ENCODE results near the gene LIMS1.
"Not testable (repeated sequence)": the region's sequence is repeated elsewhere in the genome, so short reads cannot be mapped to it uniquely, and the experiment has no call there.

Gene LIMS1

DNA sequence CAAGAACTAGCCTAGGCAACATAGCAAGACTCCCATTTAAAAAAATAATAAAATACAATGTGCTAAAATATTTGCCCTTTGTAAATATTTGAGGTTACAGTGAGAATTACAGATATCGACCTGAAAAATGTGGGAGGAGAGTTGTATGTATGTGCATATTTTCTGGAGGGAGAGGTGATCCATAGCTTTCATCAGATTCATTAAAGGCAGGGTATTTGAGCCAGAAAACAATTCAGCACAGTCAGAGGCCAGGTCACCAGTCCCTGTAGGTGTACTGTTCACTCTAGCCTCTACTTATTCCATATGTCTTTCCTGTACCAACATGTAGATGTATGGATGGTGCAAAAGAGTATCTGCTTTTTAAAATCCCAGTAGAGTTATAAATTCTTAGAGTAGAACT, 136.0 kb downstream of the LIMS1 start:
- not testable (repeated sequence) for DNase-seq

DNA sequence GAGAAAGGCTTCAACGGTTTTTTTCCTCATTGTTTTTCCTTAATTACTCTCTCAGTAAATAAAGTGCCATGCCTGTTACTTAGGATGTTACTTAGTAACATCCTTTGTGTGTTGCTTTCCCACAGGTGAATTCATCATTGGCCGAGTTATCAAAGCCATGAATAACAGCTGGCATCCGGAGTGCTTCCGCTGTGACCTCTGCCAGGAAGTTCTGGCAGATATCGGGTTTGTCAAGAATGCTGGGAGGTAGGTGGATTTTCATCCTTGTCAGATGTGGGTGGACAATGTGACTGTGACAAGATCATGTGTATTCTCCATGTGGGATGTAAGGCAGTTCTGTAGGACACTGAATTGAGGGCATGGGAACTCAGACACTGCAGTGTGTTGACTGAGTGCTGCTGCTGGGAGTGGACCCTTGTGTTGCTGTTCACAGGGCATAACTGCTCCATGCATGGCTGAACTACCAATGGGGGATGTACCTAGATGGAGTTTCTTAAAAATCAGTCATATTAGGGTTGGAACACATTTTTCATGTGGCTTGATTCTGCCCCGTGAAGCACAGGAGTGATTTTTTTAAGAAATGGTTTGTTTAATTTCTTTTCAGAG, 138.0 kb downstream of the LIMS1 start:
- DNase-seq, result not testable (repeated sequence)

DNA sequence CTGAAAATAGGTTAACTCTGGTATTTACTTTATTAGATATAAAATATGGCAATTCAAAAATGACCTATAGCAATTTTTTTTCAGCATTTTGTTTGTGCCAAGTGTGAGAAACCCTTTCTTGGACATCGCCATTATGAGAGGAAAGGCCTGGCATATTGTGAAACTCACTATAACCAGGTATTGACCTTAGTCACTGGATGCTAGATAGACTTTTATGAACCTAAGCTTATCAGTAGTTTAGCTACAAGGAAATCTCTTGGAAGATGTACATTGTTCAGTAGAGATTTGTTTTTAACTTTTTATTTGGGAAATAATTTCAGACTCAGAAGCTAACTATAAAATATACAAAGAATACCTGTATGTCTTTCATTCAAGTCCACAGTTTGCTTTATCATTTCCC, 142.3 kb downstream of the LIMS1 start:
- not testable (repeated sequence) for DNase-seq

DNA sequence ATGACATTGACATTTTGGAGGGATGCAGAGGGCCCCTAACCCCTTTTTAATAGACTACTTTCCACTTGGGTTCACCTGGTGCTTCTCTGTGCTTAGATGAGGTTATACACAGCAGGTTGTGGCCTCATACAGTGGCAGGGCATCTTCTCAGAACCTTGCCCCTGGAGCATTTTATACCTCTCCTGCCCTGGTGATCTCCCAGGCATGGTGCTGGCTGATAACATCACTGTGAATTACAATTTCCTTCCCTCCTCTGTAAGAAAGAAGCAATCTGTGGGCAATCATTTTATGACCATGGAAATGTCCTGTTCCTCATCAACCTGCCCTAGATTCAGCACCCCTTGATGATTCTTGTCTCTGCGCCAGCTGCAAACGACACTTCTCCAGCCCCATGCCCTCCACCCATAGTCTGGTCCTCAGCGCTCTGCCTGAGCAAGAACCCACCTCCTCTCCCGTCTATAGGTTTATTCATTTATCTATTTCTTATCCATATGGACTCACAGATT, 143.0 kb downstream of the LIMS1 start:
- not testable (repeated sequence) for DNase-seq

DNA sequence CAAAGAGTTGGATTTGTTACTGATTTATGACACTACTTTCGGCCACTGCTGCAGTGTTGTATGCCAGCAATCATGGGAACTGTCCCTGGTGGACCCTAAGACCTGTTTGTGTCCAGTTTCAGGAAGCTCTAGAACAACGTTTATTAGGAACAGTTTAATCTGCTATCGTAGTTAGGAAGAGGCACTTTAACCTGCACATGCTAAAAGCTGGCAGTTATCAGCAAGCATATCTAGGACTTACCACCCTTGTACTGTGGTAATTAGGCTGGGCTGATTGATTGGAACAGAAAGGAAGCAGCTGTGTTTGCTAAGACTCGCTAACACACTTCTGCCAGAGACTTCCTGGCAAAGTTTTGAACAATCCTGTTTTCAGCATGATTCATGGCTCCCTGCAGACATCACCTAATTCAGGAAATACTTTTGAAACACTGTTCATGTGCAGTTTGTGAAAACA, 144.0 kb downstream of the LIMS1 start:
- peak; percentile 52 for DNase-seq

DNA sequence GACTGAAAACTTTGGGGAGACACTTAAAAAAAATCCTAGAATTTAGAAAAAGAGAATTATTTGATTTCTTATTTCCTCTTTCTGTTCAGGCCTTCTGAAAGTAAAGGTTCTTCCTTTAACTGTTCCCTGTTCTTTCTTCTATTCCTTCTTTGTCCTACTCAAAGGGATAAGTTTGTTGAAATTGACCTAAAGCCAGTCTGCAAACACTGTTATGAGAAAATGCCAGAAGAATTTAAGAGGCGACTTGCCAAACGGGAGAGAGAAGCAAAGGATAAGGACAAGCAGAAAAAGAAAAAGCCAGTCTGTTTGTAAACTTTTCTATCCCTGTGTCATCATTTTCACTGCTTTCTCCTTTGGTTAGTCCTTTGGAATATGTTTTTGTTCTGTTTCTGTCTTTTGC, 146.5 kb downstream of the LIMS1 start:
- not testable (repeated sequence) for DNase-seq

DNA sequence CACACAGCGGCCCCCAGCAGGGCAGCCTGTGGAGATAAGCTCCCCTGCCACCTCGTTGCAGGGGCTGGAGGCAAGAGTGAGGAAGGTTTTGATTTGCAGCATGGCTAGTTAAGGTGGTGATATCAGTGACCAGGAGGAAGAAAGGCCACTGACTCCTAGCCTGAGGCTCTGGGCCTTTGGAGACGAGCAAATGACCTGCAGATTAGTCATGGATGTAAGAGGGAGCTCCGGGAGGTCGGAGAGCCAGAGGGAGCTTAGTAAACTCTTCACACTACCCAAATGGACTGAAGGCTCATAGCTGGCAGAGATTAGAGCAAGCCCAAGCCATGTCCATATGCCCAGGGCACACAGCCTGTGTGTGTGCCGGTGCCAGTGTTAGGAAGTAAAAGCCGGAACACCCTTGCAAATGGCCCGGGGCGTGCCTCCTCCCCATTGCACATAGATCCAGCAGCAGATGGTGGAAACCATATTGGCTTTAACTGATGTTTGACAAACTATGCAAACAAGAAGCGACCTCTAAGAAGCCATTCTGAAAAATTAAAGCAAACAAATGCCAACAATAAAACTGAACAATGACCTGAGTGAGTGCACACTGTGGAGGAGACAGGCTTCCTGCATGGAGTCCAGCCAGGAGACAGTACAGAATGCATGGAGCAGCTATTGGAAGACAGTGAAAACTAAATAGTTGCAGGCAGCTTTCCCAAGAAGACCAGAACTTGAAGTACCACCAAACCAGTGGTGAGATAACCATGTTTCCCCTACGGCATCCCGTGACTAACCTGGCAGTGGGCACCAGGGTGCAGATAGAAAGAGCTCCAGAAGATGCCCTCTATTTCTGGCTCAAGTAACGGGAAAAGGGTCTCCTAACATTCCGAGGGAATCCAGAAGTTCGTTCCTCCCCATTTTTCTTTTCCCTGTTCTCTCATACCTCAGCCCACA, 154.8 kb downstream of the LIMS1 start:
- DNase-seq, result peak; percentile 24

DNA sequence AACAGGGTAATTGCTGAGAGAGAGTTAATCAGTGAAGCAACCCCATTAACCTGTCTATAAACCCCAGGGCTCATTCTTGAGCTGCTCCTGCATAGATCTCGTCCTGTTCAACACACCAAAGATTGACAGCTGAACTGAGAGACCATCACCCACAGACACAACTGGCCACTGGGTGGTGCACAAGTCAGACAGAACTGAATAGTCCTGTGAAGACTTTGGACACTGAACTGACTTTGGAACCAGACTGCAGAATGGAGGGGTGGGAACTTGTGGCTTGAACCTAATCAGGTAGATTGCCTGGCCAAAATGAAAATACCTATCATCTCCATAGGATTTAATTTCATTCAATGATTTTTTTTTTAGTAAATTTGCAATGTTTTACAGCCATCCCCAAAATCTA, 155.7 kb downstream of the LIMS1 start:
- not testable (repeated sequence) for DNase-seq

DNA sequence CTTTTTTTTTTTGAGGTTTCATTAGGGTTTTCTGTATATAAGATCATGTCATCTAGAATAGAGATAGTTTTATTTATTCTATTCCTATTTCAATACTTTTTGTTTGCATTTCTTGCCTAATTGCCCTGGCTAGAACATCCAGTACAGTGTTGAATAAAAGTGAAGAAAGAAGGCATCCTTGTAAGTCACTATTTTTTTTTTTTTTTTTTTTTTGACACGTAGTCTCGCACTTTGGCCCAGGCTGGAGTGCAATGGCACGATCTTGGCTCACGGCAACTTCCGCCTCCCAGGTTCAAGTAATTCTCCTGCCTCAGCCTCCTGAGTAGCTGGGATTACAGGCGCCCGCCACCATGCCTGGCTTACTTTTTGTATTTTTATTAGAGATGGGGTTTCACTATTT, 157.2 kb downstream of the LIMS1 start:
- DNase-seq, result no peak

DNA sequence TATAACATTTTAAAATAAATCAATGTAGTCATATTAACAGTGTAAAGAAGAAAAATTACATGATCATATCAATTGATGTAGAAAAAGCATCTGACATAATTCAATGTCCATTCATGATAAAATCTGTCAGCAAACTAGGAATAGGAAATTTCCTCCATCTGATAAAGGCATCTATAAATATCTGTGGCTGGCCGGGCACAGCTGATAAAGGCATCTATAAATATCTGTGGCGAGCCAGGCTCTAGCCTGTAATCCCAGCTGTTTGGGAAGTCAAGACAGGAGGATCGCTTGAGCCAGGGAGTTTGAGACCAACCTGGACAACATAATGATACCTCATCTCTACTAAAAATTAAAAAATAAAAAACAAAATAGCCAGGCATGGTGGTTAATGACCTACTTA, 166.9 kb downstream of the LIMS1 start:
- DNase-seq, result no peak

DNA sequence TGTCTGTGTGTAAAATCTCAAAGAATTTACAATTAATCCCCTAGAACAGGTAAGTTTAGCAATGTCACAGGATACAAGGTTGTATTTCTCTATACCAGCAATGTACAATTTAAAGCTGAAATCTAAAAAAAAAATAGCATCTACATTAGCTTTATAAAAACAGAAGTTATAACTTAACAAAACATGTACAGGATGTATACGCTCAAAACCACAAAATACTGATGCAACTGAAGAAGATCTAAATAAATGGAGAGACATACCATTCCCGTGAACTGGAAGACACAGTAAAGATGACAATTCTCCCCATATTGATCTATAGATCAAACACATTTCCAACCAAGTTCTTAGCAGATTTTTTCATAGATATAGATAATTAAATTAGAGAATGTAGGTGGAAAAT, 167.5 kb downstream of the LIMS1 start:
- DNase-seq, result no peak

DNA sequence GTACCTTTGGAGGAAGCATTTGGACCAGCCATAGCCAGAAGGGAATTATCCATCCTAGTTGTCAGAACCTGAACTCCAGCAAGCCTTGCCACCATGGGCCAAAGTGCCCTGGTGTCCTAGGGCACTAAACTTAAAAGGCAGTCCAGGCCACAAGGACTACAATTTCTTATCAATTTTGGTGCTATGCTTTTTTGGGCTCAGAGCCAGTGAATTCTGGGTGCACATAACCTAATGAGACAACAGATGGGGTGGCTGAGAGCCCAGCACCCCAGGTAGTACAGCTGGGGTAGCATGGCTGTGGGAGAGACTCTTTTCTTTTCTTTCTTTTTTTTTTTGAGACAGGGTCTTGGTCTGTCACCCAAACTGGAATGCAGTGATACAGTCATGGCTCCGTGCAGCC, 170.6 kb downstream of the LIMS1 start:
- no peak for DNase-seq

DNA sequence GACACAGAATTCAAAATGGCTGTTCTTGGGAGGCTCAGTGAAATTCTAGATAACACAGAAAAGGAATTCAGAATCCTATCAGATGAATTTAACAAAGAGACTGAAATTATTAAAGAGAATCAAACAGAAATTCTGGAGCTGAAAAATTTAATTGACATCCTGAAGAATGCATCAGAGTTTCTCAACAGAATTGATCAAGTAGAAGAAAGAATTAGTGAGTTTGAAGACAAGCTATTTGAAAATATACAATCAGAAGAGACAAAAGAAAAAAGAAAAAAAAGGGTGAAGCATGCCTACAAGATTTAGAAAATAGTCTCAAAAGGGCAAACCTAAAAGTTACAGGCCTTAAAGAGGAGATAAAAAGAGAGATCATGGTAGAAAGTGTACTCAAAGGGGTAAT, 173.0 kb downstream of the LIMS1 start:
- no peak for DNase-seq

DNA sequence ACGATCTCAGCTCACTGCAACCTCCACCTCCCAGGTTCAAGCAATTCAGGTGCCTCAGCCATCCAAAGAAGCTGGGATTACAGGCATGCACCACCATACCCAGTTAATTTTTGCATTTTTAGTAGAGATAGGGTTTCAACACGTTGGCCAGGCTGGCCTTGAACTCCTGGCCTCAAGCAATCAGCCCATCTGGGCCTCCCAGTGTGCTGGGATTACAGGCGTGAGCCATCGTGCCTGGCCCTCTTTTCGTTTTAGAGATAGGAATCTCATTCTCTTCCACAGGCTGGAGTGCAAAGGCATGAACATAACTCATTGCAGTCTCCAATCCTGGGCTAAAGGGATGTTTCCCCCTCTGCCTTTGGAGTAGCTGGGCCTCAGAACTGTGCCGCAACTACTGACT, 182.7 kb downstream of the LIMS1 start:
- not testable (repeated sequence) for DNase-seq

DNA sequence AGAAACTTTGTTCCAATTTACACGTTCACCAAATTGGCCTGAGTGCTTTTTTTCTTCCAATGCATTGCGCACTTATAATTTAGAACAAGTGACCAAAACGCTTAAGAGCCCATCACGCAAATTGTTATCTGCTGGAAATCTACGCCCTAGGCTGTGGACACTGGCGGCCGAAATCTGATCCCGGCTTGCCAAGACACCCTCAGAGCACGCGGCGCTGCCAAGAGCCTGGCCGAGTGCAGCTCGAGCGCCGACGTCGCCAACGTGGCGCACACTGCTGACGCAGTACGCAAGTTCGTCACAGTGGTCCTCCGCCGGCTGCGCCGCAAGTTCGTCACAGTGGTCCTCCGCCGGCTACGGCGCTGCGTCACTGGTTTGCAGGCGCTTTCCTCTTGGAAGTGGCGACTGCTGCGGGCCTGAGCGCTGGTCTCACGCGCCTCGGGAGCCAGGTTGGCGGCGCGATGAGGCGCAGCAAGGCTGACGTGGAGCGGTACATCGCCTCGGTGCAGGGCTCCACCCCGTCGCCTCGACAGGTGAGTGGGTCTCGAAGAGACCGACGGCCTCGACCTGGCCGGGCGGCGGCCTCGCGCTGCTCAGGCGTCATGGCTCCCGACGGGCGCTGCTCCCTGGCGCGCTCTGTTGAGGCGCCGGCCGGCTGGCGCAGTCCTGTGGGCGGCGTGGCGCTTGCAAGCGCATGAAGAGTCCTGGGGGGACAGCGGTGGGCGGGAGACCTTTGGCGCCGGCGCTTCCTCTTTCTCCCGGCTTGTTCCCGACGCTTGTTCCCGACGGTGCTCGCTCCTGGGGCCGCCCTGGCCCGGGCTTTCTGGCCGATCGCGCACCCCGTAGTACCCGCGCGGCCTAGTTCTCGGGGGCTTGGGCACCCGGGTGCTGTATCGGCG, 185.1 kb downstream of the LIMS1 start, which contains the start of gene RANBP2:
Gene RANBP2 (plus strand): TSS at position 334 of the 896 bp plus-strand sequence. CDS start 125 bp downstream, at position 459.
- DNase-seq, result peak; percentile 71

DNA sequence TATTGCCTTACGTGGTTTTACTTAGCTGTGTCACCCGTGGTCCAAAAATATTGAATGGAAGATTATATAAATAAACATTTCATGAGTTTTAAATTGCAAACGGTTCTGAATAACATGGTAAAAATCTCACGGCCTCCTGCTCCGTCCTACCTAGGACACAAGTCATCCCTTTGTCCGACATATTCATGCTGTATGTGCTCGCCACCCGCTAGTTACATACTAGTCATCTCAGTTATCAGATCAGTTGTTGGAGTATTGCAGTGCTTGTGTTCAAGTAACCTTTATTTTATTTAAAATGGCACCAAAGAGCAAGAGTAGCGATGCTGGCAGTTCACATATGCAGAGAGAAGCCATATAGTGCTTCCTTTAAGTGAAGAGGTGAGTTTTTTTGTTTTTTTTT, 191.8 kb downstream of the LIMS1 start:
- DNase-seq, result not testable (repeated sequence)

DNA sequence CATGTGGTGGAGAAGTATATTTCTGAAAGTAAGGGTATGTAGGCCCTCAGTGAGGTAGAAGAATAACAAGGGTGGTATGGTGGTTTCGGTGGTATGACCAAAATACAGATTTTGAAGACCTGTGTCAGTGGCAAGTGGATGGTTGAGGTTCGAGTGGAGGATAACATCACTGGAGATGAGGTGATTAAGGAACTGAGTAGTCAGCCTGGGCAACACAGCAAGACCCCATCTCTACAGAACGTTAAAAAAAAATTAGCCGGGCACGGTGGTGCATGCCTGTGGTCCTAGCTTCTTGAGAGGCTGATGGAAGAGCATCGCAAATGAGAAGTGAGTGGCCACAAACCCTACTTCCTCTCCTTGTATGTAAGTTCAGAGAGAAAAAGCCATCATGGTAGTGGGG, 200.4 kb downstream of the LIMS1 start:
- not testable (repeated sequence) for DNase-seq
